ENCODE measurements around the gene PHC3. TPM values are rescaled to one million over a fixed set of nuclear protein-coding genes. Genes with fewer than 3 reads are reported as not detected.

The PHC3 gene
- total and polyA plus RNA-seq, 2 of the 13 experiments (the other 11 are each of a cell fraction or from before 2014, with no cell fraction given): 24.1 to 49.0 TPM

- intact Hi-C loops (cut with micrococcal nuclease; ENCODE audit: unreplicated experiment) (no loop called here), in situ Hi-C loops (cut with HindIII; ENCODE audit: extremely low pct_ligation_motif_present, low pct_unique_long_range_greater_than_20kb) (no loop called here)
- FAIRE-seq (no peak), DNase-seq (ENCODE audit: low spot score) (no peak), ATAC-seq (no peak)
- H3K9me3 ChIP-seq (ENCODE audit: low read length): no peaks in the 10 kb centered on the region
- no peak overlapping the region for H3K27ac ChIP-seq (ENCODE audit: extremely low read length, insufficient read depth, low read length)
- BruUV-seq (replicated peaks): no TSS peak
- 93% methylated on average over 7 of the region's 7 CpGs for WGBS (ENCODE audit: low lambda C conversion rate)
- no peak overlapping the region for H3K4me3 ChIP-seq (replicated peaks in 1 of 3; ENCODE audit: insufficient read depth in 1 of 3, low read depth in 2 of 3, low read length in 3 of 3)
- H3K36me3 ChIP-seq (replicated peaks in 1 of 2; ENCODE audit: control insufficient read depth in 1 of 2, insufficient read depth in 2 of 2, low read length in 2 of 2): peaks cover 0 to 3% of the 10 kb centered on the region in 2 experiments; a peak in 1 of 5 replicates
- peaks cover 19% of the 10 kb centered on the region for H3K4me1 ChIP-seq (ENCODE audit: insufficient read depth, low read length)
- CTCF ChIA-PET (ENCODE audit: low intra/inter-chr PET ratio, low total read pairs): no interaction called here
- no peaks in the 10 kb centered on the region for H4K20me1 ChIP-seq (ENCODE audit: insufficient read depth, low read length)
- no peak overlapping the region for H2AFZ ChIP-seq (ENCODE audit: low read length)
- H3K9ac ChIP-seq (ENCODE audit: insufficient read depth, low read depth, low read length): no peak overlapping the region
- H3K27me3 ChIP-seq (ENCODE audit: control insufficient read depth in 1 of 2, insufficient read depth in 2 of 2, low read length in 2 of 2): no peaks in the 10 kb centered on the region; a peak in 1 of 5 replicates
- peaks cover 3% of the 10 kb centered on the region for H3K79me2 ChIP-seq (ENCODE audit: insufficient read depth, low read length)
- H3K4me2 ChIP-seq (ENCODE audit: low read depth, low read length): no peak overlapping the region
- POLR2A ChIA-PET: no interaction called here
- TF ChIP-seq ZNF282 (IDR thresholded peaks at IDR 0.05; ENCODE audit: partially characterized antibody): no peak
- no peak for TF ChIP-seq ZNF839 (CRISPR knock-in tag; IDR thresholded peaks at IDR 0.05; ENCODE audit: borderline replicate concordance)
- TF ChIP-seq JARID2 (CRISPR knock-in tag; IDR thresholded peaks at IDR 0.05; ENCODE audit: insufficient replicate concordance): no peak
- no peak for TF ChIP-seq HNRNPK (IDR thresholded peaks at IDR 0.05; ENCODE audit: low read depth, low read length, poor library complexity, severe bottlenecking)
- no peak for TF ChIP-seq NFRKB (IDR thresholded peaks at IDR 0.05)
- TF ChIP-seq ZNF512B (CRISPR knock-in tag; IDR thresholded peaks at IDR 0.05; ENCODE audit: borderline replicate concordance): no peak
- no peak for TF ChIP-seq FOXP4 (CRISPR knock-in tag; IDR thresholded peaks at IDR 0.05)
Observed at GRCh38 chr3:170043506-170043905, 138.0 kb downstream of the PHC3 start.
